Measurements from ENCODE around the gene NRSN2.
"Not testable (repeated sequence)": the region's sequence is repeated elsewhere in the genome, so short reads cannot be mapped to it uniquely, and the experiment has no call there.

The NRSN2 gene

DNA sequence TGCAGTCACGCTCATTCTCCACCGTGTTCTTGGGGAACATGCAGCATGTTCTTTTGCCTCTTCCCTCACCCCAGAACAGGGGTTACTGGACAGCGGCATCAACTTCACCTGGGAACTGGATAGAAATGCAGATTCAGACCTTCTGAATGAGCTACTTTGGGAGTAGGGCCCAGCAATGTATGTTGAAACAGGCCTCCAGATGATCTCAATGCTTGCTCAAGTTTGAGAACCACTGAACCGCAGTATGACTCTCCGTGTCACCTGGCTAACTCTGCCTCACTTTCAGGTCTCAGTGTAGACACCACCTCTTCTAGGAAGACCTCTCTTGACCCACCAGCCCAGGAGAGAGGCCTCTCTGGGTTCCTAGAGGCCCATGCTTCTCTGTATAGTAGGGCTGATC is 38.5 kb downstream of the NRSN2 start:
- no peak for TF ChIP-seq CTCF (IDR thresholded peaks at IDR 0.05; ENCODE audit: insufficient read depth, low read depth, low read length, missing control alignments)
- peak; percentile 38 for DNase-seq (ENCODE audit: low read depth)
- no peak overlapping the region for H3K4me3 ChIP-seq (ENCODE audit: low read depth, low read length)

- not testable (repeated sequence) for DNase-seq (ENCODE audit: low read depth); H3K4me3 ChIP-seq (ENCODE audit: low read depth, low read length)
Measured at GRCh38 chr20:386634-387033, 39.7 kb downstream of the NRSN2 start.

- DNase-seq (ENCODE audit: low read depth): no peak
- no peak for TF ChIP-seq CTCF (IDR thresholded peaks at IDR 0.05; ENCODE audit: insufficient read depth, low read depth, low read length, missing control alignments)
- no peak overlapping the region for H3K4me3 ChIP-seq (ENCODE audit: low read depth, low read length)
Measured at GRCh38 chr20:387520-387919, 40.6 kb downstream of the NRSN2 start.

- no peak for TF ChIP-seq CTCF (IDR thresholded peaks at IDR 0.05; ENCODE audit: insufficient read depth, low read depth, low read length, missing control alignments)
- H3K4me3 ChIP-seq (ENCODE audit: low read depth, low read length): no peak overlapping the region
- DNase-seq (ENCODE audit: low read depth): no peak
Measured at GRCh38 chr20:388034-388994, 41.4 kb downstream of the NRSN2 start.

- DNase-seq (ENCODE audit: low read depth): no peak
- H3K4me3 ChIP-seq (ENCODE audit: low read depth, low read length): no peak overlapping the region
- no peak for TF ChIP-seq CTCF (IDR thresholded peaks at IDR 0.05; ENCODE audit: insufficient read depth, low read depth, low read length, missing control alignments)
Measured at GRCh38 chr20:389220-389619, 42.3 kb downstream of the NRSN2 start.

- TF ChIP-seq CTCF (IDR thresholded peaks at IDR 0.05; ENCODE audit: insufficient read depth, low read depth, low read length, missing control alignments): no peak
- DNase-seq (ENCODE audit: low read depth): no peak
- H3K4me3 ChIP-seq (ENCODE audit: low read depth, low read length): no peak overlapping the region
Measured at GRCh38 chr20:391041-391711, 44.3 kb downstream of the NRSN2 start.

DNA sequence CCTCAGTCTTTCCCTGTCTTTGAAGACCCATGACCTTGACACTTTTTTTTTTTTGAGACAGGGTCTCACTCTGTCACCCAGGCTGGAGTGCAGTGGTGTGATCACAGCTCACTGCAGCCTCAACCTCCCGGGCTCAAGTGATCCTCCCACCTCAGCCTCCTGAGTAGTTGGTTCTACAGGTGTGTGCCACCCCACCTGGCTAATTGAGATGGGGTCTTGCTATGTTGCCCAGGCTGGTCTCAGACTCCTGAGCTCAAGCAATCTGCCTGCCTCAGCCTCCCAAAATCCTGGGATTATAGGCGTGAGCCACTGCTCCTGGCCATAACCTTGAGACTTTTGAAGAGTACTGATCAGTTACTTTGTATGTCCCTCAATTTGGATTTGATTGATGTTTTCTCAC is 46.4 kb downstream of the NRSN2 start:
- DNase-seq (ENCODE audit: low read depth); H3K4me3 ChIP-seq (ENCODE audit: low read depth, low read length): not testable (repeated sequence)

DNA sequence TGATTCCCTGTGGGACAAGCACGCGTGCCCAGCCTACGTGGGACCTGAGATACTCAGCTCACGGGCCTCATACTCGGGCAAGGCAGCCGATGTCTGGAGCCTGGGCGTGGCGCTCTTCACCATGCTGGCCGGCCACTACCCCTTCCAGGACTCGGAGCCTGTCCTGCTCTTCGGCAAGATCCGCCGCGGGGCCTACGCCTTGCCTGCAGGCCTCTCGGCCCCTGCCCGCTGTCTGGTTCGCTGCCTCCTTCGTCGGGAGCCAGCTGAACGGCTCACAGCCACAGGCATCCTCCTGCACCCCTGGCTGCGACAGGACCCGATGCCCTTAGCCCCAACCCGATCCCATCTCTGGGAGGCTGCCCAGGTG is 49.3 kb downstream of the NRSN2 start:
- no peak overlapping the region for H3K4me3 ChIP-seq (ENCODE audit: low read depth, low read length)
- no peak for DNase-seq (ENCODE audit: low read depth)
- TF ChIP-seq CTCF (IDR thresholded peaks at IDR 0.05; ENCODE audit: insufficient read depth, low read depth, low read length, missing control alignments): no peak
